ENCODE results near the gene ARHGAP19.

DNA sequence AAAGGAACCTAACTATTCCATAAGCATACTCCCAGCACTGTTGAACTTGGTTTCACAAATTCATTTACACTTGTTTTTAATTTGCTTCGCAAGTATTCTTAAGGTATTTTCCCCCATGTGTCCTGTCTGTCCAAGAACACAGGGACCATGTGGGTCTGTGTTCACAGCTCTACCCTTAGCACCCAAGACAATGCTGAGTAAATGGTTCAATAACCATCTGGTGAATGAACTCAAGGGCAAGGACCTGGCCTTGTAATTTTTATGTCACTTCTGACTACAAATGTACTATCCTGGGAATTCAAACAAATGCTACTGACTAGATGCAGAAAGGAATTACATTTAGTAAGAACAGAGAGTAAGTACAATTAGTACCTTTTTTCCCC is 63.7 kb downstream of the ARHGAP19 start:
- TF ChIP-seq, protein P1, sequence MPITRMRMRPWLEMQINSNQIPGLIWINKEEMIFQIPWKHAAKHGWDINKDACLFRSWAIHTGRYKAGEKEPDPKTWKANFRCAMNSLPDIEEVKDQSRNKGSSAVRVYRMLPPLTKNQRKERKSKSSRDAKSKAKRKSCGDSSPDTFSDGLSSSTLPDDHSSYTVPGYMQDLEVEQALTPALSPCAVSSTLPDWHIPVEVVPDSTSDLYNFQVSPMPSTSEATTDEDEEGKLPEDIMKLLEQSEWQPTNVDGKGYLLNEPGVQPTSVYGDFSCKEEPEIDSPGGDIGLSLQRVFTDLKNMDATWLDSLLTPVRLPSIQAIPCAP (CRISPR knock-in tag; IDR thresholded peaks at IDR 0.05; ENCODE audit: borderline replicate concordance): no peak
- TF ChIP-seq, protein P2, sequence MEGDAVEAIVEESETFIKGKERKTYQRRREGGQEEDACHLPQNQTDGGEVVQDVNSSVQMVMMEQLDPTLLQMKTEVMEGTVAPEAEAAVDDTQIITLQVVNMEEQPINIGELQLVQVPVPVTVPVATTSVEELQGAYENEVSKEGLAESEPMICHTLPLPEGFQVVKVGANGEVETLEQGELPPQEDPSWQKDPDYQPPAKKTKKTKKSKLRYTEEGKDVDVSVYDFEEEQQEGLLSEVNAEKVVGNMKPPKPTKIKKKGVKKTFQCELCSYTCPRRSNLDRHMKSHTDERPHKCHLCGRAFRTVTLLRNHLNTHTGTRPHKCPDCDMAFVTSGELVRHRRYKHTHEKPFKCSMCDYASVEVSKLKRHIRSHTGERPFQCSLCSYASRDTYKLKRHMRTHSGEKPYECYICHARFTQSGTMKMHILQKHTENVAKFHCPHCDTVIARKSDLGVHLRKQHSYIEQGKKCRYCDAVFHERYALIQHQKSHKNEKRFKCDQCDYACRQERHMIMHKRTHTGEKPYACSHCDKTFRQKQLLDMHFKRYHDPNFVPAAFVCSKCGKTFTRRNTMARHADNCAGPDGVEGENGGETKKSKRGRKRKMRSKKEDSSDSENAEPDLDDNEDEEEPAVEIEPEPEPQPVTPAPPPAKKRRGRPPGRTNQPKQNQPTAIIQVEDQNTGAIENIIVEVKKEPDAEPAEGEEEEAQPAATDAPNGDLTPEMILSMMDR (IDR thresholded peaks at IDR 0.05 in 2 of 3, conservative IDR thresholded peaks at IDR 0.05 in 1 of 3; ENCODE audit: insufficient read depth in 2 of 3, low read depth in 1 of 3, low read length in 3 of 3): no peak
- no peak for TF ChIP-seq ZNF311 (CRISPR knock-in tag; IDR thresholded peaks at IDR 0.05)
- TF ChIP-seq HCFC1 (IDR thresholded peaks at IDR 0.05; ENCODE audit: low read depth, low read length): no peak
- TF ChIP-seq, protein P3, sequence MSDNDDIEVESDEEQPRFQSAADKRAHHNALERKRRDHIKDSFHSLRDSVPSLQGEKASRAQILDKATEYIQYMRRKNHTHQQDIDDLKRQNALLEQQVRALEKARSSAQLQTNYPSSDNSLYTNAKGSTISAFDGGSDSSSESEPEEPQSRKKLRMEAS (CRISPR knock-in tag; IDR thresholded peaks at IDR 0.05): no peak
- no peak for TF ChIP-seq MBD2 (IDR thresholded peaks at IDR 0.05; ENCODE audit: borderline replicate concordance, low read depth)
- no peak for TF ChIP-seq ZFP30 (CRISPR knock-in tag; IDR thresholded peaks at IDR 0.05; ENCODE audit: borderline replicate concordance)
- no peak for TF ChIP-seq TRIM28 (IDR thresholded peaks at IDR 0.05)
- TF ChIP-seq ILF3 (IDR thresholded peaks at IDR 0.05; ENCODE audit: borderline replicate concordance): no peak
- no peak for TF ChIP-seq PHF8 (IDR thresholded peaks at IDR 0.05; ENCODE audit: borderline replicate concordance, low read length)

Measured in K562 (cell line).